ENCODE measurements around the gene ELMOD2. TPM values are rescaled to one million over a fixed set of nuclear protein-coding genes. Genes with fewer than 3 reads are reported as not detected.

The ELMOD2 gene
- polyA plus RNA-seq (2012; ENCODE audit: insufficient read length, low read depth): 3.3 TPM

GRCh38 chr4:140523857-140524742 is at the start of gene ELMOD2:
Gene ELMOD2 (plus strand): TSS chr4:140524168. CDS start chr4:140525429, 1,261 bp downstream.
- TF ChIP-seq POLR2AphosphoS5 (IDR thresholded peaks at IDR 0.05; ENCODE audit: low read depth, low read length): peak; percentile 88
- no peak for TF ChIP-seq SIN3A (IDR thresholded peaks at IDR 0.05; ENCODE audit: borderline replicate concordance, insufficient read depth, low read length)
- no peak for TF ChIP-seq REST (IDR thresholded peaks at IDR 0.05; ENCODE audit: insufficient read depth in 1 of 2, low read depth in 2 of 2, low read length in 2 of 2)
- peak; percentile 32 for TF ChIP-seq FOXP2 (optimal IDR thresholded peaks at IDR 0.05; ENCODE audit: borderline replicate concordance, extremely low read depth, extremely low read length, insufficient read depth)
- no peak for TF ChIP-seq TAF1 (IDR thresholded peaks at IDR 0.05; ENCODE audit: borderline replicate concordance, insufficient read depth, low read length)

DNA sequence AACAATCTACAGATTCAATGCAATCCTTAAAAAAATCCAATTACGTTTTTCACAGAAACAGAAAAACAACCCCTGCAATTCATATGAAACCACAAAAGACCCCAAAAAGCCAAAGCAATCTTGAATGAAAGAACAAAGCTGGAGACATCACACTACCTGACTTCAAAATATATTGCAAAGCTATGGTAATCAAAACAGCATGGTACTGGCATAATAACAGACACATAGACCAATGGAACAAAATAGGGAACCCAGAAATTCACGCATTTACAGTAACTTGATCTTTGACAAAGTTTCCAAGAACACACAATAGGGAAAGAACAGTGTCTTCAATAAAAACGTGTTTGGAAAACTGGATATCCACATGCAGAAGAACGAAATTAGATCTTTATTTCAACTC is 40.5 kb upstream of the ELMOD2 start:
- no peak for TF ChIP-seq REST (IDR thresholded peaks at IDR 0.05; ENCODE audit: insufficient read depth in 1 of 2, low read depth in 2 of 2, low read length in 2 of 2)
- no peak for TF ChIP-seq FOXP2 (optimal IDR thresholded peaks at IDR 0.05; ENCODE audit: borderline replicate concordance, extremely low read depth, extremely low read length, insufficient read depth)
- no peak for TF ChIP-seq TAF1 (IDR thresholded peaks at IDR 0.05; ENCODE audit: borderline replicate concordance, insufficient read depth, low read length)
- no peak for TF ChIP-seq SIN3A (IDR thresholded peaks at IDR 0.05; ENCODE audit: borderline replicate concordance, insufficient read depth, low read length)

DNA sequence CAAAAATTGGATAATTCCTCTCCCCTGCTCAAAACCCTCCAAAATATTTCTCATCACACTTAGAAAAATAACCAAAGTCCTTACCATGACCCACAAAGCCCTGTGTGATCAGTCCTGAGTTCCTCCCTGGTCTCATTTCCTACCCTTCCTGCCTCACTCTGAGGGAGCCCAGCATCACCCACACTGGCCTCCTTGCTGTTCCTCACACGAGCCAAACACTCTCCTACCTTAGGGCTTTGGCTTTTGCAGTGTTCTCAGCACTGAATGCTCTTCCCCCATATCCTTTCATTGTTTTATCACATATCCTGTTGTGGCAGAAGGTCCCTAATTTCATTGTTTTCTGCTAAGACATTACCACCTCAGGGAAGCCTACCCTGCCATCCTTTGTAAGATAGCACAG is 38.0 kb upstream of the ELMOD2 start:
- no peak for TF ChIP-seq FOXP2 (optimal IDR thresholded peaks at IDR 0.05; ENCODE audit: borderline replicate concordance, extremely low read depth, extremely low read length, insufficient read depth)
- TF ChIP-seq POLR2AphosphoS5 (IDR thresholded peaks at IDR 0.05; ENCODE audit: low read depth, low read length): no peak
- no peak for TF ChIP-seq TAF1 (IDR thresholded peaks at IDR 0.05; ENCODE audit: borderline replicate concordance, insufficient read depth, low read length)
- no peak for TF ChIP-seq SIN3A (IDR thresholded peaks at IDR 0.05; ENCODE audit: borderline replicate concordance, insufficient read depth, low read length)
- no peak for TF ChIP-seq REST (IDR thresholded peaks at IDR 0.05; ENCODE audit: insufficient read depth in 1 of 2, low read depth in 2 of 2, low read length in 2 of 2)

DNA sequence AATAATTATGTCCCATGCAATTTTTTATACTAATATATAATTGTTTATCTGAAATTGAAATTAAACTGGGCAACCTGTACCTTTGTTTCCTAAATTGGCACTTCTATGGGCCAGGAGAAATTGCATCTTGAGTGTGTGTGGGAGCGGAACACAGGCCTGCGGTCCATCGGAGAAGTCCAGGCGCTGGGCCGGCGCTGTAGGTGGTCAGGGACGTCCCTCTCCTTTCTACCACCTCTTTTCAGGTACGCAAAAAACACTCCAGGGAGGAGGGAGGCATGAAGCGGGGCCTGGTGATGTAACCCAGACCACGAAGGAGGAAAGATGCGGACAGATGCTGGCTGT is 26.6 kb upstream of the ELMOD2 start:
- TF ChIP-seq TAF1 (IDR thresholded peaks at IDR 0.05; ENCODE audit: borderline replicate concordance, insufficient read depth, low read length): no peak
- no peak for TF ChIP-seq FOXP2 (optimal IDR thresholded peaks at IDR 0.05; ENCODE audit: borderline replicate concordance, extremely low read depth, extremely low read length, insufficient read depth)

- no peak for TF ChIP-seq REST (IDR thresholded peaks at IDR 0.05; ENCODE audit: insufficient read depth in 1 of 2, low read depth in 2 of 2, low read length in 2 of 2)
Measured at GRCh38 chr4:140497747-140498636, 26.0 kb upstream of the ELMOD2 start, which contains the start of gene MGAT4D. Gene MGAT4D (minus strand): TSS chr4:140498293. CDS start chr4:140498222, 71 bp downstream.
